Mesendoderm (in vitro differentiated cells): ENCODE data around the gene SHLD1.
"Not testable (repeated sequence)": the region's sequence is repeated elsewhere in the genome, so short reads cannot be mapped to it uniquely, and the experiment has no call there.

ENCODE experiments used
- DNase-seq: peaks from one replicate; pipeline ENCODE4 v3.0.0; 2013
- H2AK5ac ChIP-seq: 2 replicates; pipeline ENCODE4 v1.6.1; 2013; ENCODE audit warnings: low read length, inconsistent platforms
- H2BK120ac ChIP-seq: 2 replicates; pipeline ENCODE4 v1.6.1; 2013; ENCODE audit warnings: low read depth, mild to moderate bottlenecking, low read length, moderate library complexity, mixed read lengths
- H2BK15ac ChIP-seq: replicated peaks from 2 replicates; pipeline ENCODE4 v1.6.1; 2013; ENCODE audit warnings: low read depth, mild to moderate bottlenecking, moderate library complexity
- H2BK5ac ChIP-seq: 2 replicates; pipeline ENCODE4 v1.6.1; 2013; ENCODE audit warnings: low read length, inconsistent platforms
- H3K18ac ChIP-seq: 2 replicates; pipeline ENCODE4 v1.6.1; 2013; ENCODE audit warnings: mild to moderate bottlenecking, low read length, mixed read lengths
- H3K23ac ChIP-seq: one replicate; pipeline ENCODE4 v1.6.1; 2013; ENCODE audit warnings: low read length
- H3K27ac ChIP-seq: 2 replicates; pipeline ENCODE4 v1.5.1; 2013; ENCODE audit warnings: low read depth, mild to moderate bottlenecking, inconsistent platforms, low read length, moderate library complexity
- H3K27me3 ChIP-seq: 2 replicates; pipeline ENCODE4 v1.6.1; 2013; ENCODE audit warnings: low read length, control low read depth, mild to moderate bottlenecking, inconsistent platforms; ENCODE audit not compliant: insufficient read depth, poor library complexity
- H3K36me3 ChIP-seq: 2 replicates; pipeline ENCODE4 v1.6.1; 2013; ENCODE audit warnings: low read length, inconsistent platforms; ENCODE audit not compliant: control insufficient read depth, insufficient read depth
- H3K4ac ChIP-seq: one replicate; pipeline ENCODE4 v1.6.1; 2013; ENCODE audit warnings: low read depth, mild to moderate bottlenecking, low read length, moderate library complexity
- H3K4me1 ChIP-seq: 2 replicates; pipeline ENCODE4 v1.6.1; 2013; ENCODE audit warnings: low read depth, low read length, inconsistent platforms; ENCODE audit not compliant: control insufficient read depth
- H3K4me2 ChIP-seq: 2 replicates; pipeline ENCODE4 v1.6.1; 2013; ENCODE audit warnings: low read length
- H3K4me3 ChIP-seq: 2 replicates; pipeline ENCODE4 v1.5.1; 2013; ENCODE audit warnings: mild to moderate bottlenecking, low read length
- H3K56ac ChIP-seq: one replicate; pipeline ENCODE4 v1.6.1; 2013; ENCODE audit warnings: low read length
- H3K79me1 ChIP-seq: 2 replicates; pipeline ENCODE4 v1.6.1; 2013; ENCODE audit warnings: low read length, inconsistent platforms
- H3K79me2 ChIP-seq: 2 replicates; pipeline ENCODE4 v1.6.1; 2013; ENCODE audit warnings: mild to moderate bottlenecking, low read length; ENCODE audit not compliant: control insufficient read depth, insufficient read depth
- H3K9ac ChIP-seq: 2 replicates; pipeline ENCODE4 v1.6.1; 2013; ENCODE audit warnings: low read length, inconsistent platforms
- H4K5ac ChIP-seq: one replicate; pipeline ENCODE4 v1.6.1; 2013; ENCODE audit warnings: low read length
- H4K8ac ChIP-seq: one replicate; pipeline ENCODE4 v1.6.1; 2013; ENCODE audit warnings: low read depth, mild to moderate bottlenecking, control low read depth, low read length, moderate library complexity
- WGBS: extraction: QIAGEN DNeasy Blood & Tissue Kit; methylation state at CpG from one replicate; pipeline ENCODE4 v1.1.7; 2013; ENCODE audit warnings: low lambda C conversion rate, missing lambda C conversion rate; ENCODE audit not compliant: insufficient coverage; ENCODE audit errors: extremely low coverage; 5-methylcytosine and 5-hydroxymethylcytosine counted together

SHLD1 gene

DNA sequence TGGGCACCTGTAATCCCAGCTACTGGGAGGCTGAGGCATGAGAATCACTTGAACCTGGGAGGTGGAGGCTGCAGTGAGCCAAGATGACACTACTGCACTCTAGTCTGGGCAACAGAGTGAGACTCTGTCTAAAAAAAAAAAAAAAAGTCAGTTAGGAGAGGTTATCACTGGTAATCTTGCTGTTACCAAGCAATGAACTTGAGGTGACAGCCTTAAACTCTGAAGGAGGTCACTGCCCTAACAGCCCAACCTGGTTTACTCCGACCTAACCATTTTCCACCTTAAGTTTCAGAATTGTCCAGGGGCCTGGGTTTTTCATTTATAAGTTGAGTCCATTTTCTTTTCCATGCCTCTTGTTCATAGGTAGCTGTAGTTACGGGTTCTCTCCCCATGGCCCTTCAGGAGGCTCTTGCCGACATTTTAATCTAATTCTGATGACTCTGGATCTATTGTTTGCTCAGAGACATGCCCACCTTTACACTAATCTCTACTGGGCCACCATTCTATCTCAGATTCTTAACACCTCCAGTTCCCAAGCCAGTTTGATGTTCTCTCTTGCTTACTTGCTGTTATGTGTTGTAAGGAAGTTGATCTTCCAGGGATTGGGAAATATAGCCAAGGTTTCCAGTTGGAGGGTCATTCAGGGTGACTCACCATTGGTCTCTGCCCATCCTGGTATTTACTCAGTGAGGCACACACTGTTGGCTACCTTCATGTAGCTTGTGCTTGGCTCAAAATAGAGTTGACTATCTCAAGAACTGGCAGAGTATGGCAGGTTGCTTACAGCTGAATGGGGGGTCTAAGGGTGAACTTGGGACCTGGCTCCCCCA is 29.1 kb downstream of the SHLD1 start:
- Histone ChIP-seq H3K23ac (no peak overlapping the region), H2AK5ac (no peak overlapping the region), H3K4me2 (no peak overlapping the region), H3K79me2 (no peaks in the 10 kb centered on the region), H3K56ac (no peak overlapping the region), H3K4ac (no peak overlapping the region), H2BK15ac (no peak overlapping the region), H2BK120ac (no peak overlapping the region), H3K27ac (no peak overlapping the region), H3K79me1 (no peaks in the 10 kb centered on the region), H4K8ac (no peak overlapping the region), H3K4me3 (no peak overlapping the region), H3K18ac (no peak overlapping the region), H3K36me3 (no peaks in the 10 kb centered on the region), H3K4me1 (no peaks in the 10 kb centered on the region), H3K9ac (no peak overlapping the region), H4K5ac (no peak overlapping the region), H2BK5ac (no peak overlapping the region), H3K27me3 (no peaks in the 10 kb centered on the region)
- DNase-seq = no peak
- no CpG with 5 or more reads among the region's 3 CpGs for WGBS

DNA sequence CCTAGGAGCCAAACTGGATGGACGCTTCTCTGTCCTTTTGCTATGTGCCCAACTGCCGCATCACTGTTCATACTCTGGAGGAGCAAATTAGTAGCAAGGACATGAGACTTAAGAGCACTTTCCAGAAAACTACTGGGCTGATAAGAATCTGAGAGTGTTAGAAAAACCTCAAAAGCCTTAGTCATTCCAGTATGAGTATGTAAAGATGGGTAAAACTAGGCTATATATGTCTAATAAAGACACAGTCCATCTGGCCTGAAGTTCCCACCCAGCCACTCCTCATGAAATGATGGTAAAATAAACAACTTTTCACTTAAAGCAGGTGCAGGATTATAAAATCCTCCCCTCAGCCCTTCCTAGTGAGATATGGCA is 30.6 kb downstream of the SHLD1 start:
- no peak overlapping the region for H4K5ac ChIP-seq
- no peak overlapping the region for H3K18ac ChIP-seq
- H3K23ac ChIP-seq = no peak overlapping the region
- H3K56ac ChIP-seq = no peak overlapping the region
- DNase-seq = no peak
- H3K4me1 ChIP-seq = no peaks in the 10 kb centered on the region
- WGBS = no CpG with 5 or more reads among the region's 2 CpGs
- H2BK15ac ChIP-seq = no peak overlapping the region
- H2BK5ac ChIP-seq = no peak overlapping the region
- H3K27ac ChIP-seq = no peak overlapping the region
- no peaks in the 10 kb centered on the region for H3K27me3 ChIP-seq
- no peaks in the 10 kb centered on the region for H3K79me2 ChIP-seq
- H3K4ac ChIP-seq = no peak overlapping the region
- H3K4me2 ChIP-seq = no peak overlapping the region
- no peak overlapping the region for H2BK120ac ChIP-seq
- no peak overlapping the region for H2AK5ac ChIP-seq
- H3K9ac ChIP-seq = no peak overlapping the region
- no peaks in the 10 kb centered on the region for H3K36me3 ChIP-seq
- H4K8ac ChIP-seq = no peak overlapping the region
- H3K4me3 ChIP-seq = no peak overlapping the region
- no peaks in the 10 kb centered on the region for H3K79me1 ChIP-seq

DNA sequence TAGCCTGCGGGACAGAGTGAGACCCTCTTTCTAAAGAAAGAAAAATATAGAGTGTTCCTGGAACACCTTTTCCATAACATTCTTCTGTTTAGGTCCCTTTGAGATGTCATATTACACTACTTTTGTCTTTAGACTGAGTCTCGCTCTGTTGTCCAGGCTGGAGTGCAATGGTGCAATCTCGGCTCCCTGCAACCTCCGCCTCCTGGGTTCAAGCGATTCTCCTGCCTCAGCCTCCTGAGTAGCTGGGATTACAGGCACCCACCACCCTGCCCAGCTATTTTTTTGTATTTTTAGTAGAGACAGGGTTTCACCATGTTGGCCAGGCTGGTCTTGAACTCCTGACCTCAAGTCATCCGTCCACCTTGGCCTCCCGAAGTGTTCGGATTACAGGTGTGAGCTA is 31.2 kb downstream of the SHLD1 start:
- no CpG with 5 or more reads among the region's 8 CpGs for WGBS
- not testable (repeated sequence) for H3K4ac ChIP-seq, H3K4me2 ChIP-seq, H4K8ac ChIP-seq, H3K79me1 ChIP-seq, H4K5ac ChIP-seq, H3K27ac ChIP-seq, H3K56ac ChIP-seq, H3K9ac ChIP-seq, H3K36me3 ChIP-seq, H2BK15ac ChIP-seq, H3K79me2 ChIP-seq, H3K27me3 ChIP-seq, H3K18ac ChIP-seq, DNase-seq, H3K4me3 ChIP-seq, H3K4me1 ChIP-seq, H2BK5ac ChIP-seq, H2BK120ac ChIP-seq, H3K23ac ChIP-seq, H2AK5ac ChIP-seq

DNA sequence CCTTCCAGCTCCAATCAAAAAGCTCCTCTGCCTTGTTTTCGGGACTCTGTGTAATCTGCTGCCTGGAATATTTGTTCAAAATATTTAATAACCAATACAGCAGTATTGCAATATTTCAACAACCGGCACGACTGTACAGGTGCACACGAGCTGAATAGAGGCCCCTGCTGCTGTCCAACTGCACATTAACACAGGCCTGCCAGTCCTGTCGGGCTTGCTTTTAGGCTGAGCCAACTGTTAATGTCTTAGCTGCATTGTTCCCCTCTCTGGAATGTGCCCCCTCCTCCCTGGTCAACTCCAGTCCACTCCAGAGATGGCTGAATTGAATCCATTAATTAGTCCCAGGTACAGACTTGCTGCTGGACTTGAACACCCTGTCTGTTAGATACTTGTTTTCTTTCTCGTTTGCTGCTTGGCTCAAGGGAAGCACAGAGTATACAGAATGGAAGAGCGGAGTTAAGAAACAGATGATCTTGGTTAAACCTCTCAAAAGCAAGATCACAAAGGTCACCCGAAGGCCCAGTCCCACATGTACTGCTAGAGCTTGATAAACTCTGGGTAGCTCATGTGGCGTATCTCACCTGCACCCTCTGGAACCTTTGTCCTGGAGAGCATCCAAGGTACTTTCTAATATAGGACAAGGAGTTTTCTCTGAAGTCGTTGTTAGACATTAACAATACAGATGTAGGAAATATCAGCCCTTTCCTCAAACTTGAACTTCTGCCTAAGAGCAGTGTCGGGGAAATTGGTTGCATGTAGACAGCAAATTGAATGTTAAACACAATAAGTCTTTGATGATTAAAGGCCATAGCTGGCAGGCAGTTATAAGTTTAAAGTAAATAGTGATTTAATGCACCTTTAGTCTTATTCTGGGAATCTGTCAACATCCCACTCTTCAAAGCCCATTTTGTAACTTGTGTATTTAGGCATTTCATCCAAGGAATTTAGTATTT is 31.9 kb downstream of the SHLD1 start:
- Histone ChIP-seq H3K27me3 (no peaks in the 10 kb centered on the region), H3K56ac (no peak overlapping the region), H3K27ac (no peak overlapping the region), H2BK120ac (no peak overlapping the region), H3K4ac (no peak overlapping the region), H3K9ac (no peak overlapping the region), H2BK15ac (no peak overlapping the region), H2BK5ac (no peak overlapping the region), H4K5ac (no peak overlapping the region), H3K79me1 (no peaks in the 10 kb centered on the region), H3K18ac (no peak overlapping the region), H3K4me2 (no peak overlapping the region), H3K23ac (no peak overlapping the region), H3K4me3 (no peak overlapping the region), H2AK5ac (no peak overlapping the region), H4K8ac (no peak overlapping the region), H3K4me1 (no peaks in the 10 kb centered on the region), H3K36me3 (no peaks in the 10 kb centered on the region), H3K79me2 (no peaks in the 10 kb centered on the region)
- no peak for DNase-seq
- no CpG with 5 or more reads among the region's 11 CpGs for WGBS

DNA sequence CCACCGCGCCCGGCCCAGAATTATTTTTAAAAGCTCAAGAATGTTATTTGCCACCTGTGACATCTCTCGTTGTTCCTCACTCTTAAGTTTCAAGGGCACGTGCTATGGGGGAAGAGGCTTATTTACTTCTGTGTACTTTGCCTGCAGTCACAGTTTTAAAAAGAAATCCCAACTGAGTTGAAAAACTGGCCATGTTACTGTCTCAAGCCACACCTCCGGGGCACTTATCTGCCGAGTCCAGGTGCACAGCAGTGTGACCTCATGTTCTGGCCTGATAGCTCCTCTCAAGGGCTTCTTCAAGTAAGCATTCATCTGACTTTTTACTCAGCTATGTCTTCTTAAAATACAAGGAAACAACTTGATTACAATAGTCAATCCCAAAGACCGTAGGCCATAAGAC is 34.5 kb downstream of the SHLD1 start:
- Histone ChIP-seq H3K36me3 (no peaks in the 10 kb centered on the region), H2AK5ac (no peak overlapping the region), H3K4ac (no peak overlapping the region)

More for the DNA sequence above, 34.5 kb downstream of the SHLD1 start:
- Histone ChIP-seq H2BK120ac (no peak overlapping the region), H3K27me3 (no peaks in the 10 kb centered on the region), H4K8ac (no peak overlapping the region), H3K79me1 (no peaks in the 10 kb centered on the region), H3K56ac (no peak overlapping the region), H3K9ac (no peak overlapping the region), H3K27ac (no peak overlapping the region), H4K5ac (no peak overlapping the region), H3K79me2 (no peaks in the 10 kb centered on the region), H3K4me1 (no peaks in the 10 kb centered on the region), H2BK15ac (no peak overlapping the region), H2BK5ac (no peak overlapping the region), H3K23ac (no peak overlapping the region), H3K18ac (no peak overlapping the region), H3K4me2 (no peak overlapping the region), H3K4me3 (no peak overlapping the region)
- DNase-seq = no peak
- no CpG with 5 or more reads among the region's 8 CpGs for WGBS
